Measurements from ENCODE around the gene CREBBP.

GRCh38 chr16:3864562-3864961 lies 16.0 kb downstream of the CREBBP start:
- TF ChIP-seq REST (IDR thresholded peaks at IDR 0.05; ENCODE audit: low read depth) (no peak), MAX (IDR thresholded peaks at IDR 0.05) (no peak), TAF1 (IDR thresholded peaks at IDR 0.05; ENCODE audit: low read depth) (no peak), CEBPB (IDR thresholded peaks at IDR 0.05) (no peak), RAD21 (IDR thresholded peaks at IDR 0.05; ENCODE audit: low read depth) (no peak), USF1 (IDR thresholded peaks at IDR 0.05) (no peak), NFIC (IDR thresholded peaks at IDR 0.05) (no peak)

Measured in Ishikawa (cell line).